ENCODE measurements around the gene PRAF2.

DNA sequence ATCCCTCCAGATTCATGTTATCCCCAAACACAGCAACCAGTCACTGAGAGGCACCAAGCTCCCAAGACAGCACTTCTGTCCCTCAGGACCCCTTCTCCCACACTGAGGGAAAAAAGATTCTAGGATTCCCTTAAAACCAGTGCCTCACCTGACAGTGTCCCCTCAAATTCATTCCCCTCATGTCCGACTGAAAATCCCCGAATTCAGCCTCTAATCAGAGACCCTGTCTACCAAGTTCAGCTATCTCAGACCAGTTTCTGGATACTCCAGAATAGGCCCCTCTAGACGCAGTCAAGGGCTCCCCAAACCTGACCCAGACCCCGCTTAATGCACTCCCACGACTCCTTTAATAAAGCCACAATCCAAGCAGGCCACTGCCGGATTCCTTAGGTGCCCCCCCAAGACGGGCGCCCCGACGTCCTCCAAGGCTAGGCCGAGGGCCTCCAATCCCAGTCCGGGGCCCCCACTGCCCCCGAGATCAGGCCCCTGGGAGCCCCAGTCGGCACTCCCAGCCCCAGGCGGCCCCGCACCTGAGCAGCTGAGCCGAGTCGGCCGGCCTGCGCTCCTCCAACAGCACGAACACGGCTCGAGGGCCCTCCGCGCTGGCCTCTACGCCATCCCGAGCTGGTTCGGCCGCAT lies 31.1 kb downstream of the PRAF2 start:
- TF ChIP-seq, protein P1, sequence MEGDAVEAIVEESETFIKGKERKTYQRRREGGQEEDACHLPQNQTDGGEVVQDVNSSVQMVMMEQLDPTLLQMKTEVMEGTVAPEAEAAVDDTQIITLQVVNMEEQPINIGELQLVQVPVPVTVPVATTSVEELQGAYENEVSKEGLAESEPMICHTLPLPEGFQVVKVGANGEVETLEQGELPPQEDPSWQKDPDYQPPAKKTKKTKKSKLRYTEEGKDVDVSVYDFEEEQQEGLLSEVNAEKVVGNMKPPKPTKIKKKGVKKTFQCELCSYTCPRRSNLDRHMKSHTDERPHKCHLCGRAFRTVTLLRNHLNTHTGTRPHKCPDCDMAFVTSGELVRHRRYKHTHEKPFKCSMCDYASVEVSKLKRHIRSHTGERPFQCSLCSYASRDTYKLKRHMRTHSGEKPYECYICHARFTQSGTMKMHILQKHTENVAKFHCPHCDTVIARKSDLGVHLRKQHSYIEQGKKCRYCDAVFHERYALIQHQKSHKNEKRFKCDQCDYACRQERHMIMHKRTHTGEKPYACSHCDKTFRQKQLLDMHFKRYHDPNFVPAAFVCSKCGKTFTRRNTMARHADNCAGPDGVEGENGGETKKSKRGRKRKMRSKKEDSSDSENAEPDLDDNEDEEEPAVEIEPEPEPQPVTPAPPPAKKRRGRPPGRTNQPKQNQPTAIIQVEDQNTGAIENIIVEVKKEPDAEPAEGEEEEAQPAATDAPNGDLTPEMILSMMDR (IDR thresholded peaks at IDR 0.05) = no peak
- no peak for TF ChIP-seq POLR2A (IDR thresholded peaks at IDR 0.05)

Data from esophagus squamous epithelium (tissue), 4 donors.